Progenitor cell of endocrine pancreas (in vitro differentiated cells): ENCODE measurements around the gene VPS35L. TPM values are rescaled to one million over a fixed set of nuclear protein-coding genes. Genes with fewer than 3 reads are reported as not detected.

Experiments used
- DNase-seq: peaks from one replicate; pipeline ENCODE4 v3.0.0; 2021; ENCODE audit warnings: low spot score; ENCODE audit not compliant: unreplicated experiment
- H3K27ac Mint-ChIP-seq: 2 replicates; pipeline ENCODE4 v1.8.0; 2021; ENCODE audit warnings: mild to moderate bottlenecking, moderate library complexity, mixed read lengths
- H3K27me3 Mint-ChIP-seq: 2 replicates; pipeline ENCODE4 v1.8.0; 2021; ENCODE audit warnings: mixed read lengths
- H3K36me3 Mint-ChIP-seq: 2 replicates; pipeline ENCODE4 v1.8.0; 2022; ENCODE audit warnings: mixed read lengths; ENCODE audit not compliant: insufficient read depth
- H3K4me1 Mint-ChIP-seq: 2 replicates; pipeline ENCODE4 v1.8.0; 2021; ENCODE audit warnings: low read depth, mixed read lengths
- H3K4me3 Mint-ChIP-seq: 2 replicates; pipeline ENCODE4 v1.8.0; 2021; ENCODE audit warnings: low read depth, mild to moderate bottlenecking, moderate library complexity, mixed read lengths
- H3K9me3 Mint-ChIP-seq: 2 replicates; pipeline ENCODE4 v1.8.0; 2021; ENCODE audit warnings: low read depth, mixed read lengths
- CTCF ChIP-seq: fragments of 200-600 bp; sonication (generic); IDR thresholded peaks from one replicate; pipeline ENCODE4 v1.5.0; 2021; ENCODE audit warnings: antibody characterized with exemption, mild to moderate bottlenecking; ENCODE audit not compliant: unreplicated experiment
- total RNA-seq: library from RNA; stranded (reverse); gene quantifications from 2 replicates; pipeline ENCODE4 v1.2.1, GENCODE V29; 2021

VPS35L gene
- total RNA-seq, 1 donor from 2014 or later, result 88.4 TPM

DNA sequence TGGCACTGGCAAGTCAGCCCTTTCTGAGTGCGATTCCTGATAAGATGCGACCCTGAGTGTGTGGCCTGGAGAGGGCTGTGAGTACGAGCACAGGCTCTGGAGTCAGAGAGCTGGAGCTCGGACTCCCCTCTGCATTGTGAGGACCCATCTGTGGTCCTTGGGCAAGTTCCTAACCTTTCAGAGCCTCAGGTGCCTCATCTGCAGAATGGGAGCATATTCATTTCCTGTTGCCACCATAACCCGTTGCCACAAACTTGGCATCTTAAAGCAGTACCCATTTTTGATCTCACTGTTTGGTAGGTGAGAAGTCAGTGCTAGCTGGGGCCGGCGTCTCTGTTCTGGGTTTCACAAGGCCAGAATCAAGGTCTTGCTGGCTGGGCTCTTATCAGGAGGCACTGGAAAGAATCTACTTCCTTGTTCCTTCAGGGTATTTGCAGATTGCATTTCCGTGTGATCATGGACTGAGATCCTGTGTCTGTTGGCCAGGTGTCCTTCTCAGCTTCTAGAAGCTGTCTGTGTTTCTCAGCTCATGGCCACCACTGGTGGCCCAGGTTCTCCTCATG is 142.3 kb downstream of the VPS35L start:
- Mint-ChIP-seq H3K27ac (no peak overlapping the region), H3K4me1 (peaks cover 5% of the 10 kb centered on the region), H3K36me3 (peaks cover 31% of the 10 kb centered on the region), H3K9me3 (no peaks in the 10 kb centered on the region), H3K27me3 (no peaks in the 10 kb centered on the region), H3K4me3 (no peak overlapping the region)
- no peak for TF ChIP-seq CTCF
- DNase-seq, result no peak

DNA sequence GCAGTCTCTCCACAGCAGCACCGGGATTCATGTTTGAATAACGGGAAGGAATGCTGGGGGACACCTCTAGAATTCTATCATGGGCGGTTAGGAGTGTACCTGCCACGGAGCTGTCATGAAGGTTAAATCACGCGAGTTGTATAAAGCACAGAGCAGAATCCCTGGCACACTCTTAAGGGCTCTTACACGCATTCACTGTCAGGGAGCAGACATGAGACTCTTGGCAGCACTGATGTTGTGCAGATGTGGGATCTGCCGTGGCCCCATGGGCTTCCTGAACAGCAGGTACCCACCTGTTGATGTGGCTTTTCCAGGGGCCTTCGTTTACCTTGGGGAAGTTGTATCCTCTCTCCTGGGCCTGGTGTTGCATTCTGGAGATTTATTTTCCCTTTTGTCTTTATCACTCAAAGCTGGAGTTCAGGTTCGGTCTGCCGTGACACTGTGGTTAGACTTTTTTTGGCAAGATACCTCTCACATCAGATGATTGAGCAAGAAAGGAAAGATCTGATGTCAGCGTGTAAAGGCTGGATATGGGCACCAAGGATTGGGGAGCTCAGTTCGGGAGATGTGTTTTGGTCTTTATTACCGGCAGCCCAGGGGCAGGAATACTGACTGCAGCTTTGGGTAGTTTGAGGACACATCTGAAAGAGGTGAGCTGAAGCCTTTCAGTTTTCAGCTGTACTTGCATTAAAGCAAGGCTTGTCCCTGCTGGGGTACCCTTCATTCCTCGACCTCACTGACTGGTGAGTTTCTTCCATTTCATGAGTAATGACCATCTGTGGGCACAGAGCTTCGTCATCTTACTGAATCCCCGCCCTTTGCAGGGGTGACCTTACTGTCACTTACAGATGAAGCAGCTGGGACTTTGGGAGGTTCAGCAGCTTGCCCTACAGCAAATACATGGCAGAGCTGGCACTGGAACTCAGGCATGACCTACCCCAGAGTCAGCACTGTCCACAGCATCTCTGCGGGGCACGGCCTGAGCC is 143.3 kb downstream of the VPS35L start:
- H3K27me3 Mint-ChIP-seq, result no peaks in the 10 kb centered on the region
- H3K9me3 Mint-ChIP-seq, result no peaks in the 10 kb centered on the region
- no peak overlapping the region for H3K27ac Mint-ChIP-seq
- no peak for TF ChIP-seq CTCF
- H3K36me3 Mint-ChIP-seq, result peaks cover 33% of the 10 kb centered on the region
- no peak overlapping the region for H3K4me3 Mint-ChIP-seq
- no peak for DNase-seq
- H3K4me1 Mint-ChIP-seq, result peaks cover 5% of the 10 kb centered on the region

DNA sequence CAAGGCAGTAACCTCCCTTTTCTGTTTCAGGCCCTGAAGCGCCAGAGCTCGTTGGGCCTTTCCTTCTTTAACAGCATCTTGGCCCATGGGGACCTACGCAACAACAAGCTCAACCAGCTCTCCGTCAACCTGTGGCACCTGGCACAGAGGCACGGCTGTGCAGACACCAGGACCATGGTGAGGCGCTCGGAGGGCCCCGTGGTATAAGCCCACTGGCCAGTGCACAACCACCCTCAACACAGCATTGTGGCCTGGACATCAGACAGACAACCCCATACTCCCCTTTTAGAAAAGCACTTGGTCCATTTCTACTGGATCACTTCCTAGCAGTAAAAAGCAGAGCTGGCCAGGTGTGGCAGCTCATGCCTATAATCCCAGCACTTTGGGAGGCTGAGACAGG is 144.0 kb downstream of the VPS35L start:
- H3K4me3 Mint-ChIP-seq, result no peak overlapping the region
- DNase-seq, result no peak
- peaks cover 31% of the 10 kb centered on the region for H3K36me3 Mint-ChIP-seq
- no peak for TF ChIP-seq CTCF
- H3K9me3 Mint-ChIP-seq, result no peaks in the 10 kb centered on the region
- no peaks in the 10 kb centered on the region for H3K27me3 Mint-ChIP-seq
- H3K27ac Mint-ChIP-seq, result no peak overlapping the region
- H3K4me1 Mint-ChIP-seq, result peaks cover 5% of the 10 kb centered on the region

DNA sequence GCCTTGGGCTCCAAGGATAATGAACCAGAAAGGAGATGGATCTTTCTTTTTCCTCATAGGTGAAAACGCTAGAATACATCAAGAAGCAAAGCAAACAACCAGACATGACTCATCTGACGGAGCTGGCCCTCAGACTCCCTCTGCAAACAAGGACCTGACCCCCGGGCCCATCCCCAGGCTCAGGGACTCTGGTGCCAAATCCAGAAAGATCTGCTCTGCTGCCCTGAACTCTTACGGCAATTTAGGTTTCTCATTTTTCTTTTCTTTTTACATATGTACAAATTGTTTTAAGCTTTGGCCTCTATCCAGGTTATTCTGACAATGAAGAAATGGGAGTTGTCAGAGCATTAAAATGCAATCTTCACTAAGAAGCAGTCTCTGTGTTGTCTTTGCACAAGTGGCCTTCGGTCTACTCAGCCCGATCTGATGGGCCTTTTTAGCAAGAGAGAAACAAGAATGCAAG is 144.8 kb downstream of the VPS35L start:
- Mint-ChIP-seq H3K27ac (peak overlapping the region; percentile 50), H3K36me3 (peaks cover 32% of the 10 kb centered on the region), H3K4me1 (peaks cover 5% of the 10 kb centered on the region)

More for the DNA sequence above, 144.8 kb downstream of the VPS35L start:
- no peak for TF ChIP-seq CTCF
- Mint-ChIP-seq H3K9me3 (no peaks in the 10 kb centered on the region), H3K4me3 (no peak overlapping the region), H3K27me3 (no peaks in the 10 kb centered on the region)
- DNase-seq, result no peak
